Mesenchymal stem cell (in vitro differentiated cells and primary cell): ENCODE results near the gene CFDP1.
A peak's percentile ranks its signal among the peaks of the same experiment; 100 is the strongest.

ENCODE experiments used
- DNase-seq: peaks from one replicate; pipeline ENCODE4 v3.0.0-alpha.2; 2013
- H2AFZ ChIP-seq: one replicate; pipeline ENCODE4 v1.6.1; 2013; ENCODE audit warnings: low read depth, mild to moderate bottlenecking, control low read depth, inconsistent platforms, low read length, moderate library complexity
- H2AK5ac ChIP-seq: 2 replicates; pipeline ENCODE4 v1.6.1; 2013; ENCODE audit warnings: low read length, moderate library complexity, mild to moderate bottlenecking, inconsistent platforms; ENCODE audit not compliant: severe bottlenecking
- H2BK120ac ChIP-seq: one replicate; pipeline ENCODE4 v1.6.1; 2013; ENCODE audit warnings: low read depth, mild to moderate bottlenecking, inconsistent platforms, low read length, moderate library complexity
- H2BK12ac ChIP-seq, 2 experiments: one replicate each; pipeline ENCODE4 v1.6.1; 2013; ENCODE audit warnings: inconsistent platforms in 2 of 2, low read length in 2 of 2, mild to moderate bottlenecking in 2 of 2, moderate library complexity in 2 of 2, control low read depth in 1 of 2
- H2BK15ac ChIP-seq: one replicate; pipeline ENCODE4 v1.6.1; 2013; ENCODE audit warnings: mild to moderate bottlenecking, low read depth, inconsistent platforms; ENCODE audit not compliant: poor library complexity, severe bottlenecking
- H2BK5ac ChIP-seq: 2 replicates; pipeline ENCODE4 v1.6.1; 2013; ENCODE audit warnings: low read depth, mild to moderate bottlenecking, low read length, control low read depth, inconsistent platforms; ENCODE audit not compliant: poor library complexity, severe bottlenecking
- H3K14ac ChIP-seq, 2 experiments: one replicate each; pipeline ENCODE4 v1.6.1; 2013; ENCODE audit warnings: inconsistent platforms in 2 of 2, low read length in 2 of 2, control low read depth in 1 of 2, mild to moderate bottlenecking in 1 of 2, moderate library complexity in 1 of 2
- H3K18ac ChIP-seq, 2 experiments: one replicate each; pipeline ENCODE4 v1.6.1; 2013; ENCODE audit warnings: inconsistent platforms in 2 of 2, low read length in 2 of 2, control low read depth in 1 of 2, low read depth in 1 of 2, mild to moderate bottlenecking in 1 of 2
- H3K23ac ChIP-seq, 2 experiments: one replicate each; pipeline ENCODE4 v1.6.1; 2013; ENCODE audit warnings: inconsistent platforms in 2 of 2, low read length in 2 of 2, mild to moderate bottlenecking in 2 of 2, moderate library complexity in 2 of 2, control low read depth in 1 of 2
- H3K27ac ChIP-seq: 2 replicates; pipeline ENCODE4 v1.5.1; 2013; ENCODE audit warnings: mild to moderate bottlenecking, moderate library complexity, low read length, control low read depth, inconsistent platforms; ENCODE audit not compliant: poor library complexity, severe bottlenecking
- H3K27me3 ChIP-seq, 2 experiments: 2 replicates each; pipeline versions ENCODE4 v1.6.1 to v1.7.0; 2013; ENCODE audit warnings: low read length in 2 of 2, mild to moderate bottlenecking in 2 of 2, moderate library complexity in 2 of 2, control low read depth in 1 of 2, inconsistent platforms in 1 of 2; ENCODE audit not compliant: control insufficient read depth in 1 of 2, insufficient read depth in 1 of 2
- H3K36me3 ChIP-seq, 2 experiments: 2 replicates each; pipeline versions ENCODE4 v1.6.1 to v1.7.0; 2013; ENCODE audit warnings: low read length in 2 of 2, control low read depth in 1 of 2, inconsistent platforms in 1 of 2, low read depth in 1 of 2, mild to moderate bottlenecking in 1 of 2; ENCODE audit not compliant: insufficient read depth in 2 of 2, control insufficient read depth in 1 of 2
- H3K4ac ChIP-seq, 2 experiments: one replicate each; pipeline ENCODE4 v1.6.1; 2013; ENCODE audit warnings: inconsistent platforms in 2 of 2, low read length in 2 of 2, mild to moderate bottlenecking in 2 of 2, moderate library complexity in 2 of 2, control low read depth in 1 of 2, low read depth in 1 of 2
- H3K4me1 ChIP-seq: 2 replicates; pipeline ENCODE4 v1.6.1; 2013; ENCODE audit warnings: low read depth, low read length, control low read depth; ENCODE audit not compliant: control insufficient read depth, insufficient read depth
- H3K4me2 ChIP-seq: 2 replicates; pipeline ENCODE4 v1.6.1; 2013; ENCODE audit warnings: low read length, mild to moderate bottlenecking, inconsistent platforms; ENCODE audit not compliant: poor library complexity, severe bottlenecking
- H3K4me3 ChIP-seq, 2 experiments: 2 replicates each; pipeline versions ENCODE4 v1.5.1 to v1.7.0; 2013; ENCODE audit warnings: low read length in 2 of 2, mild to moderate bottlenecking in 2 of 2, control low read depth in 1 of 2, low read depth in 1 of 2; ENCODE audit not compliant: insufficient read depth in 1 of 2
- H3K79me1 ChIP-seq: replicated peaks from 2 replicates; pipeline ENCODE4 v1.6.1; 2013; ENCODE audit warnings: mild to moderate bottlenecking, control low read depth, low read length, inconsistent platforms; ENCODE audit not compliant: poor library complexity, severe bottlenecking
- H3K9ac ChIP-seq: 2 replicates; pipeline ENCODE4 v1.7.0; 2013; ENCODE audit warnings: mild to moderate bottlenecking, low read length, moderate library complexity
- H3K9me3 ChIP-seq: 2 replicates; pipeline ENCODE4 v1.7.0; 2013; ENCODE audit warnings: mild to moderate bottlenecking, low read length; ENCODE audit not compliant: control insufficient read depth
- H4K8ac ChIP-seq: one replicate; pipeline ENCODE4 v1.6.1; 2013; ENCODE audit warnings: inconsistent platforms, mild to moderate bottlenecking, low read length, moderate library complexity
- H4K91ac ChIP-seq: one replicate; pipeline ENCODE4 v1.6.1; 2013; ENCODE audit warnings: mild to moderate bottlenecking, low read length, inconsistent platforms
- WGBS: methylation state at CpG from one replicate; pipeline ENCODE4 v1.1.7; 2013; ENCODE audit warnings: mixed read lengths; 5-methylcytosine and 5-hydroxymethylcytosine counted together

Gene CFDP1

GRCh38 chr16:75262104-75262799, 171.1 kb downstream of the CFDP1 start:
- Histone ChIP-seq H3K4ac (peak overlapping the region in 1 of 2 experiments; percentile 57), H3K9ac (peak overlapping the region; percentile 97), H2AK5ac (no peak overlapping the region), H4K91ac (peak overlapping the region; percentile 8), H3K27me3 (no peaks in the 10 kb centered on the region), H3K36me3 (peaks cover 3 to 40% of the 10 kb centered on the region in 2 experiments), H3K9me3 (no peaks in the 10 kb centered on the region), H2BK15ac (no peak overlapping the region), H2BK12ac (peak overlapping the region; percentile 27 to 75), H4K8ac (no peak overlapping the region), H3K4me2 (no peak overlapping the region), H3K79me1 (peaks cover 7% of the 10 kb centered on the region), H3K14ac (peak overlapping the region in 1 of 2 experiments; percentile 69), H2AFZ (no peak overlapping the region), H3K4me3 (peak overlapping the region; percentile 1 to 4), H3K27ac (no peak overlapping the region), H2BK120ac (no peak overlapping the region), H3K23ac (peak overlapping the region in 1 of 2 experiments; percentile 20), H3K18ac (peak overlapping the region in 1 of 2 experiments; percentile 1), H2BK5ac (no peak overlapping the region), H3K4me1 (peaks cover 66% of the 10 kb centered on the region)
- no peak for DNase-seq
- 92% methylated on average over 12 of the region's 14 CpGs for WGBS

- Histone ChIP-seq H3K4me1 (peaks cover 66% of the 10 kb centered on the region), H3K79me1 (peaks cover 3% of the 10 kb centered on the region), H3K23ac (peak overlapping the region in 1 of 2 experiments; percentile 20), H2BK120ac (no peak overlapping the region), H3K14ac (no peak overlapping the region), H4K8ac (peak overlapping the region; percentile 55), H4K91ac (peak overlapping the region; percentile 56), H2BK15ac (no peak overlapping the region), H3K27me3 (no peaks in the 10 kb centered on the region), H3K27ac (peak overlapping the region; percentile 1), H2BK5ac (no peak overlapping the region), H2BK12ac (peak overlapping the region in 1 of 2 experiments; percentile 45), H3K18ac (peak overlapping the region in 1 of 2 experiments; percentile 1), H3K36me3 (peaks cover 3 to 40% of the 10 kb centered on the region in 2 experiments), H3K9me3 (no peaks in the 10 kb centered on the region), H3K4me2 (no peak overlapping the region), H2AFZ (no peak overlapping the region), H3K4me3 (no peak overlapping the region), H3K9ac (no peak overlapping the region), H2AK5ac (no peak overlapping the region), H3K4ac (no peak overlapping the region)
- WGBS: 97% methylated on average over 3 of the region's 3 CpGs
- DNase-seq: no peak
These were observed 171.7 kb downstream of the CFDP1 start for GRCh38 chr16:75261590-75262078.

- Histone ChIP-seq H4K91ac (peak overlapping the region; percentile 56), H3K4me2 (no peak overlapping the region), H3K79me1 (no peaks in the 10 kb centered on the region), H3K36me3 (peaks cover 3 to 40% of the 10 kb centered on the region in 2 experiments), H2BK120ac (no peak overlapping the region), H3K18ac (peak overlapping the region; percentile 0 to 52), H3K14ac (peak overlapping the region in 1 of 2 experiments; percentile 64), H3K9ac (no peak overlapping the region), H3K4me1 (peaks cover 66% of the 10 kb centered on the region), H3K23ac (no peak overlapping the region), H3K9me3 (no peaks in the 10 kb centered on the region), H4K8ac (peak overlapping the region; percentile 55), H2AK5ac (no peak overlapping the region), H2BK5ac (no peak overlapping the region), H3K27me3 (no peaks in the 10 kb centered on the region), H2BK12ac (peak overlapping the region in 1 of 2 experiments; percentile 45), H2AFZ (no peak overlapping the region), H3K27ac (no peak overlapping the region), H2BK15ac (no peak overlapping the region), H3K4me3 (no peak overlapping the region), H3K4ac (no peak overlapping the region)
- WGBS: 94% methylated on average over 10 of the region's 10 CpGs
- DNase-seq: no peak
These were observed 172.3 kb downstream of the CFDP1 start for GRCh38 chr16:75260851-75261589.

GRCh38 chr16:75258807-75259141, 174.5 kb downstream of the CFDP1 start:
- DNase-seq: no peak
- Histone ChIP-seq H3K14ac (no peak overlapping the region), H3K18ac (no peak overlapping the region), H3K27ac (no peak overlapping the region), H3K9me3 (no peaks in the 10 kb centered on the region), H2BK120ac (no peak overlapping the region), H3K9ac (no peak overlapping the region), H2AK5ac (peak overlapping the region; percentile 13), H3K4me2 (no peak overlapping the region), H3K23ac (no peak overlapping the region), H3K27me3 (no peaks in the 10 kb centered on the region), H3K4me3 (no peak overlapping the region), H2BK12ac (no peak overlapping the region), H4K91ac (no peak overlapping the region), H2BK15ac (peak overlapping the region; percentile 19), H2BK5ac (no peak overlapping the region), H4K8ac (no peak overlapping the region), H2AFZ (no peak overlapping the region), H3K79me1 (no peaks in the 10 kb centered on the region), H3K4ac (no peak overlapping the region), H3K36me3 (peaks cover 3 to 38% of the 10 kb centered on the region in 2 experiments), H3K4me1 (peaks cover 79% of the 10 kb centered on the region)
- no CpG with 5 or more reads among the region's 6 CpGs for WGBS
